ENCODE data around the gene MRPL4. TPM values are rescaled to one million over a fixed set of nuclear protein-coding genes. Genes with fewer than 3 reads are reported as not detected.

The MRPL4 gene
- total and polyA plus RNA-seq, 4 donors: 13.7 to 59.7 (median 45.8) TPM

- H3K36me3 ChIP-seq (ENCODE audit: control insufficient read depth, insufficient read depth, low read length): peaks cover 9% of the 10 kb centered on the region
- H3K27me3 ChIP-seq (ENCODE audit: control insufficient read depth, insufficient read depth, low read length): peaks cover 97% of the 10 kb centered on the region
- WGBS (ENCODE audit: insufficient coverage): under 1% methylated on average over 57 of the region's 57 CpGs
- peaks cover 72% of the 10 kb centered on the region for H3K4me1 ChIP-seq (ENCODE audit: control insufficient read depth, insufficient read depth, low read length)
- DNase-seq (ENCODE audit: low read depth in 4 of 6, low spot score in 6 of 6): peak in 1 of 6 donors; percentile 26
- H3K4me3 ChIP-seq (ENCODE audit: low read depth, low read length): no peak overlapping the region
- H3K27ac ChIP-seq (ENCODE audit: low read depth, low read length): no peak overlapping the region
- H3K9me3 ChIP-seq (ENCODE audit: control insufficient read depth, insufficient read depth, low read length): no peaks in the 10 kb centered on the region
Measured at GRCh38 chr19:10290876-10291553, 39.0 kb downstream of the MRPL4 start.

GRCh38 chr19:10291554-10292205 is 39.7 kb downstream of the MRPL4 start:
- Histone ChIP-seq H3K4me3 (ENCODE audit: low read depth, low read length) (peak overlapping the region; percentile 18), H3K27me3 (ENCODE audit: control insufficient read depth, insufficient read depth, low read length) (peaks cover 100% of the 10 kb centered on the region), H3K9me3 (ENCODE audit: control insufficient read depth, insufficient read depth, low read length) (no peaks in the 10 kb centered on the region), H3K27ac (ENCODE audit: low read depth, low read length) (no peak overlapping the region), H3K4me1 (ENCODE audit: control insufficient read depth, insufficient read depth, low read length) (peaks cover 77% of the 10 kb centered on the region), H3K36me3 (ENCODE audit: control insufficient read depth, insufficient read depth, low read length) (peaks cover 9% of the 10 kb centered on the region)
- no peak for DNase-seq (ENCODE audit: low read depth in 4 of 6, low spot score in 6 of 6)
- WGBS (ENCODE audit: insufficient coverage): 3% methylated on average over 49 of the region's 49 CpGs

GRCh38 chr19:10292206-10292788 is 40.3 kb downstream of the MRPL4 start:
- DNase-seq (ENCODE audit: low read depth in 4 of 6, low spot score in 6 of 6): peak in 1 of 6 donors; percentile 66
- peaks cover 97% of the 10 kb centered on the region for H3K27me3 ChIP-seq (ENCODE audit: control insufficient read depth, insufficient read depth, low read length)
- no peaks in the 10 kb centered on the region for H3K9me3 ChIP-seq (ENCODE audit: control insufficient read depth, insufficient read depth, low read length)
- under 1% methylated on average over 39 of the region's 45 CpGs for WGBS (ENCODE audit: insufficient coverage)
- peaks cover 71% of the 10 kb centered on the region for H3K4me1 ChIP-seq (ENCODE audit: control insufficient read depth, insufficient read depth, low read length)
- no peak overlapping the region for H3K27ac ChIP-seq (ENCODE audit: low read depth, low read length)
- peak overlapping the region; percentile 18 for H3K4me3 ChIP-seq (ENCODE audit: low read depth, low read length)
- H3K36me3 ChIP-seq (ENCODE audit: control insufficient read depth, insufficient read depth, low read length): peaks cover 9% of the 10 kb centered on the region

- Histone ChIP-seq H3K36me3 (ENCODE audit: control insufficient read depth, insufficient read depth, low read length) (peaks cover 9% of the 10 kb centered on the region), H3K4me1 (ENCODE audit: control insufficient read depth, insufficient read depth, low read length) (peaks cover 67% of the 10 kb centered on the region), H3K9me3 (ENCODE audit: control insufficient read depth, insufficient read depth, low read length) (no peaks in the 10 kb centered on the region), H3K27ac (ENCODE audit: low read depth, low read length) (no peak overlapping the region), H3K4me3 (ENCODE audit: low read depth, low read length) (no peak overlapping the region), H3K27me3 (ENCODE audit: control insufficient read depth, insufficient read depth, low read length) (peaks cover 95% of the 10 kb centered on the region)
- DNase-seq (ENCODE audit: low read depth in 4 of 6, low spot score in 6 of 6): no peak
- 16% methylated on average over 56 of the region's 56 CpGs for WGBS (ENCODE audit: insufficient coverage)
Measured at GRCh38 chr19:10292789-10293636, 41.0 kb downstream of the MRPL4 start.

GRCh38 chr19:10293637-10294367 is 41.8 kb downstream of the MRPL4 start:
- no peak overlapping the region for H3K27ac ChIP-seq (ENCODE audit: low read depth, low read length)
- WGBS (ENCODE audit: insufficient coverage): 20% methylated on average over 49 of the region's 49 CpGs
- no peak for DNase-seq (ENCODE audit: low read depth in 4 of 6, low spot score in 6 of 6)
- no peak overlapping the region for H3K4me3 ChIP-seq (ENCODE audit: low read depth, low read length)
- H3K27me3 ChIP-seq (ENCODE audit: control insufficient read depth, insufficient read depth, low read length): peaks cover 89% of the 10 kb centered on the region
- no peaks in the 10 kb centered on the region for H3K9me3 ChIP-seq (ENCODE audit: control insufficient read depth, insufficient read depth, low read length)
- H3K36me3 ChIP-seq (ENCODE audit: control insufficient read depth, insufficient read depth, low read length): peaks cover 9% of the 10 kb centered on the region
- H3K4me1 ChIP-seq (ENCODE audit: control insufficient read depth, insufficient read depth, low read length): peaks cover 63% of the 10 kb centered on the region

- DNase-seq (ENCODE audit: low read depth in 4 of 6, low spot score in 6 of 6): no peak
- H3K9me3 ChIP-seq (ENCODE audit: control insufficient read depth, insufficient read depth, low read length): no peaks in the 10 kb centered on the region
- 11% methylated on average over 25 of the region's 25 CpGs for WGBS (ENCODE audit: insufficient coverage)
Measured at GRCh38 chr19:10294368-10294697, 42.3 kb downstream of the MRPL4 start.

GRCh38 chr19:10295305-10295846 is 43.4 kb downstream of the MRPL4 start:
- Histone ChIP-seq H3K36me3 (ENCODE audit: control insufficient read depth, insufficient read depth, low read length) (peaks cover 9% of the 10 kb centered on the region), H3K4me1 (ENCODE audit: control insufficient read depth, insufficient read depth, low read length) (peaks cover 47% of the 10 kb centered on the region), H3K9me3 (ENCODE audit: control insufficient read depth, insufficient read depth, low read length) (no peaks in the 10 kb centered on the region), H3K4me3 (ENCODE audit: low read depth, low read length) (no peak overlapping the region), H3K27ac (ENCODE audit: low read depth, low read length) (no peak overlapping the region), H3K27me3 (ENCODE audit: control insufficient read depth, insufficient read depth, low read length) (peaks cover 82% of the 10 kb centered on the region)
- WGBS (ENCODE audit: insufficient coverage): 2% methylated on average over 48 of the region's 48 CpGs
- no peak for DNase-seq (ENCODE audit: low read depth in 4 of 6, low spot score in 6 of 6)

More at GRCh38 chr19:10294368-10294697, 42.3 kb downstream of the MRPL4 start:
- no peak overlapping the region for H3K27ac ChIP-seq (ENCODE audit: low read depth, low read length)
- peaks cover 85% of the 10 kb centered on the region for H3K27me3 ChIP-seq (ENCODE audit: control insufficient read depth, insufficient read depth, low read length)
- peaks cover 9% of the 10 kb centered on the region for H3K36me3 ChIP-seq (ENCODE audit: control insufficient read depth, insufficient read depth, low read length)
- no peak overlapping the region for H3K4me3 ChIP-seq (ENCODE audit: low read depth, low read length)
- peaks cover 58% of the 10 kb centered on the region for H3K4me1 ChIP-seq (ENCODE audit: control insufficient read depth, insufficient read depth, low read length)

- Histone ChIP-seq H3K36me3 (ENCODE audit: control insufficient read depth, insufficient read depth, low read length) (peaks cover 9% of the 10 kb centered on the region), H3K4me3 (ENCODE audit: low read depth, low read length) (no peak overlapping the region), H3K4me1 (ENCODE audit: control insufficient read depth, insufficient read depth, low read length) (peaks cover 41% of the 10 kb centered on the region), H3K27ac (ENCODE audit: low read depth, low read length) (no peak overlapping the region), H3K9me3 (ENCODE audit: control insufficient read depth, insufficient read depth, low read length) (no peaks in the 10 kb centered on the region), H3K27me3 (ENCODE audit: control insufficient read depth, insufficient read depth, low read length) (peaks cover 75% of the 10 kb centered on the region)
- under 1% methylated on average over 45 of the region's 58 CpGs for WGBS (ENCODE audit: insufficient coverage)
- DNase-seq (ENCODE audit: low read depth in 4 of 6, low spot score in 6 of 6): no peak
Measured at GRCh38 chr19:10295847-10296591, 44.0 kb downstream of the MRPL4 start.

All from spinal cord (tissue), 10 donors.